H9 (cell line): Measurements from ENCODE around the gene PPP1CC. TPM values are rescaled to one million over a fixed set of nuclear protein-coding genes. Genes with fewer than 3 reads are reported as not detected.

Experiments used
- DNase-seq: peaks from one replicate; pipeline ENCODE4 v3.0.0-alpha.2; 2017
- H2AFZ ChIP-seq: one replicate; pipeline ENCODE4 v1.6.1; 2013; ENCODE audit warnings: mild to moderate bottlenecking, low read length, control low read depth, moderate library complexity
- H2AK5ac ChIP-seq: 2 replicates; pipeline ENCODE4 v1.6.1; 2013; ENCODE audit warnings: low read length, control low read depth, mixed read lengths; ENCODE audit not compliant: insufficient read length
- H2BK120ac ChIP-seq: one replicate; pipeline ENCODE4 v1.6.1; 2013; ENCODE audit warnings: low read depth, mild to moderate bottlenecking, low read length, control low read depth, inconsistent platforms; ENCODE audit not compliant: poor library complexity, severe bottlenecking
- H2BK12ac ChIP-seq: 2 replicates; pipeline ENCODE4 v1.6.1; 2013; ENCODE audit warnings: low read length, control low read depth, mixed read lengths, low read depth; ENCODE audit not compliant: insufficient read length
- H2BK15ac ChIP-seq: 2 replicates; pipeline ENCODE4 v1.6.1; 2013; ENCODE audit warnings: low read depth, low read length, control low read depth
- H2BK20ac ChIP-seq: one replicate; pipeline ENCODE4 v1.6.1; 2013; ENCODE audit warnings: low read depth, mild to moderate bottlenecking, low read length, control low read depth, inconsistent platforms; ENCODE audit not compliant: poor library complexity, severe bottlenecking
- H2BK5ac ChIP-seq: 2 replicates; pipeline ENCODE4 v1.6.1; 2013; ENCODE audit warnings: low read length, control low read depth, mixed read lengths; ENCODE audit not compliant: insufficient read length
- H3K14ac ChIP-seq: 2 replicates; pipeline ENCODE4 v1.6.1; 2013; ENCODE audit warnings: low read length, control low read depth; ENCODE audit not compliant: insufficient read depth
- H3K18ac ChIP-seq: 2 replicates; pipeline ENCODE4 v1.6.1; 2013; ENCODE audit warnings: low read depth, mild to moderate bottlenecking, mixed read lengths, low read length, control low read depth; ENCODE audit not compliant: insufficient read length
- H3K23ac ChIP-seq: 2 replicates; pipeline ENCODE4 v1.6.1; 2013; ENCODE audit warnings: low read length, control low read depth, mixed read lengths, low read depth; ENCODE audit not compliant: insufficient read length
- H3K23me2 ChIP-seq: 2 replicates; pipeline ENCODE4 v1.6.1; 2013; ENCODE audit warnings: low read depth, mild to moderate bottlenecking, mixed read lengths, low read length, control low read depth; ENCODE audit not compliant: insufficient read length, poor library complexity, severe bottlenecking
- H3K27ac ChIP-seq: 2 replicates; pipeline ENCODE4 v1.5.1; 2013; ENCODE audit warnings: low read length, control low read depth, mixed read lengths, low read depth; ENCODE audit not compliant: insufficient read length
- H3K27me3 ChIP-seq: 2 replicates; pipeline ENCODE4 v1.6.1; 2013; ENCODE audit warnings: low read length, control low read depth, inconsistent platforms; ENCODE audit not compliant: insufficient read depth
- H3K4ac ChIP-seq: 2 replicates; pipeline ENCODE4 v1.6.1; 2013; ENCODE audit warnings: low read depth, mild to moderate bottlenecking, control low read depth, inconsistent platforms, low read length, moderate library complexity
- H3K4me1 ChIP-seq: 2 replicates; pipeline ENCODE4 v1.6.1; 2013; ENCODE audit warnings: low read length, control low read depth, inconsistent platforms; ENCODE audit not compliant: insufficient read depth
- H3K4me2 ChIP-seq: 2 replicates; pipeline ENCODE4 v1.6.1; 2013; ENCODE audit warnings: low read length, control low read depth, mixed read lengths; ENCODE audit not compliant: insufficient read length, insufficient read depth
- H3K56ac ChIP-seq: 2 replicates; pipeline ENCODE4 v1.6.1; 2013; ENCODE audit warnings: low read depth, mild to moderate bottlenecking, mixed read lengths, low read length, control low read depth; ENCODE audit not compliant: insufficient read length
- H3K79me1 ChIP-seq: 2 replicates; pipeline ENCODE4 v1.6.1; 2013; ENCODE audit warnings: low read depth, mild to moderate bottlenecking, moderate library complexity, low read length, control low read depth, inconsistent platforms; ENCODE audit not compliant: insufficient read depth, poor library complexity, severe bottlenecking
- H3K79me2 ChIP-seq: 2 replicates; pipeline ENCODE4 v1.6.1; 2013; ENCODE audit warnings: low read length, control low read depth, inconsistent platforms; ENCODE audit not compliant: insufficient read depth
- H3K9ac ChIP-seq: 2 replicates; pipeline ENCODE4 v1.6.1; 2013; ENCODE audit warnings: low read length, control low read depth, mixed read lengths; ENCODE audit not compliant: insufficient read length; ENCODE audit errors: extremely low read depth
- H3K9me3 ChIP-seq: one replicate; pipeline ENCODE4 v1.6.1; 2013; ENCODE audit warnings: low read depth, low read length, inconsistent platforms; ENCODE audit not compliant: control insufficient read depth
- H3T11ph ChIP-seq: one replicate; pipeline ENCODE4 v1.6.1; 2013; ENCODE audit warnings: mild to moderate bottlenecking, low read length, control low read depth, inconsistent platforms
- H4K20me1 ChIP-seq: one replicate; pipeline ENCODE4 v1.6.1; 2013; ENCODE audit not compliant: control insufficient read depth, insufficient read length, insufficient read depth
- H4K5ac ChIP-seq: 2 replicates; pipeline ENCODE4 v1.6.1; 2013; ENCODE audit warnings: low read depth, mild to moderate bottlenecking, mixed read lengths, low read length, control low read depth; ENCODE audit not compliant: insufficient read length
- H4K8ac ChIP-seq: replicated peaks from 2 replicates; pipeline ENCODE4 v1.6.1; 2013; ENCODE audit warnings: low read length, control low read depth, mixed read lengths, low read depth; ENCODE audit not compliant: insufficient read length
- H4K91ac ChIP-seq: 2 replicates; pipeline ENCODE4 v1.6.1; 2013; ENCODE audit warnings: low read depth, mild to moderate bottlenecking, moderate library complexity, mixed read lengths, low read length, control low read depth; ENCODE audit not compliant: insufficient read length
- H3K27ac Mint-ChIP-seq, 3 experiments: 2 replicates in 2 of 3; 3 replicates in 1 of 3; pipeline ENCODE4 v1.8.0; 2020 to 2021; ENCODE audit warnings: mixed read lengths in 3 of 3, mild to moderate bottlenecking in 1 of 3, moderate library complexity in 1 of 3
- H3K27me3 Mint-ChIP-seq: 2 replicates; pipeline ENCODE4 v1.8.0; 2021; ENCODE audit warnings: low read depth, mild to moderate bottlenecking, moderate library complexity, mixed read lengths
- H3K36me3 Mint-ChIP-seq, 3 experiments: 2 replicates in 2 of 3; 3 replicates in 1 of 3; pipeline ENCODE4 v1.8.0; 2020 to 2021; ENCODE audit warnings: low read depth in 3 of 3, mixed read lengths in 3 of 3; ENCODE audit not compliant: insufficient read depth in 1 of 3
- H3K4me1 Mint-ChIP-seq, 2 experiments: 2 replicates each; pipeline ENCODE4 v1.8.0; 2020; ENCODE audit warnings: mixed read lengths in 2 of 2
- H3K4me3 Mint-ChIP-seq, 2 experiments: 2 replicates in 1 of 2; 3 replicates in 1 of 2; pipeline ENCODE4 v1.8.0; 2020 to 2021; ENCODE audit warnings: mild to moderate bottlenecking in 2 of 2, mixed read lengths in 2 of 2, moderate library complexity in 1 of 2
- H3K9me3 Mint-ChIP-seq, 2 experiments: 2 replicates in 1 of 2; 3 replicates in 1 of 2; pipeline ENCODE4 v1.8.0; 2020; ENCODE audit warnings: mild to moderate bottlenecking in 2 of 2, mixed read lengths in 2 of 2, moderate library complexity in 1 of 2
- WGBS: extraction: QIAGEN DNeasy Blood & Tissue Kit; methylation state at CpG from one replicate; pipeline ENCODE4 v1.1.7; 2013; ENCODE audit warnings: missing lambda C conversion rate, low lambda C conversion rate, mixed read lengths; ENCODE audit not compliant: insufficient read length; ENCODE audit errors: extremely low coverage; 5-methylcytosine and 5-hydroxymethylcytosine counted together
- total RNA-seq: library from RNA; stranded (reverse); gene quantifications from 2 replicates; pipeline ENCODE4 v1.2.1, GENCODE V29; 2021
- TF ChIP-seq, protein P1 (sequence below): fragments of 200-600 bp; sonication (generic); conservative IDR thresholded peaks from 3 replicates; pipeline ENCODE4 v1.8.0; 2021; ENCODE audit warnings: antibody characterized with exemption, mild to moderate bottlenecking

The PPP1CC gene
- total RNA-seq, 1 experiment from 2014 or later, result 286 TPM

DNA sequence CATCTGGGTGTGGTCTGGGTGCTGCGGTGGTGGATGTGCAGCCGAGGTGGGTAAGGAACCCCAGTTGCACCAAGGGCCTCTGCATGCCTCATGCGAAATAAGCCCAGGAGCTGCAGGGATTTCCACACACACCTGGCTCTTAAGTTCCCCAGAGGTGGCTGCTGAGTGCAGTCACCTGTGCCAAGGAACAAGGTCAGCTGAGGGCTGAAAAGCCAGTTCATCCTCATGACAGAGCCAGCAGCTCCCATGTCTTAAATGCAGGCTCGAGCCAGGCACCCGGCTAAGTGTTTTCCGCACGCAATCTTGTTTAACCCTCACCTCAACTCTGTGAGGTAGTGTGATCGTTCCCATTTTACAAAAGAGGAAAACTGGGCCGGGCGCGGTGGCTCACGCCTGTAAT lies 63.5 kb downstream of the PPP1CC start:
- Histone ChIP-seq H3K9ac (no peak overlapping the region), H3K4me2 (no peak overlapping the region), H3K14ac (no peak overlapping the region), H4K20me1 (no peaks in the 10 kb centered on the region), H3T11ph (no peak overlapping the region), H2AK5ac (no peak overlapping the region), H3K79me2 (no peaks in the 10 kb centered on the region), H2AFZ (no peak overlapping the region), H4K91ac (no peak overlapping the region), H3K4ac (no peak overlapping the region), H2BK12ac (no peak overlapping the region), H2BK120ac (no peak overlapping the region), H3K27ac (no peak overlapping the region), H3K27me3 (no peaks in the 10 kb centered on the region), H2BK5ac (no peak overlapping the region), H4K8ac (no peak overlapping the region), H3K56ac (no peak overlapping the region), H3K18ac (no peak overlapping the region), H4K5ac (no peak overlapping the region), H3K23me2 (no peaks in the 10 kb centered on the region), H3K79me1 (no peaks in the 10 kb centered on the region), H2BK20ac (no peak overlapping the region), H2BK15ac (no peak overlapping the region), H3K4me1 (no peaks in the 10 kb centered on the region), H3K9me3 (no peaks in the 10 kb centered on the region), H3K23ac (no peak overlapping the region)
- DNase-seq, result no peak
- Mint-ChIP-seq H3K27ac (no peak overlapping the region), H3K4me3 (no peak overlapping the region), H3K27me3 (no peaks in the 10 kb centered on the region), H3K4me1 (peaks cover 4 to 6% of the 10 kb centered on the region in 2 experiments), H3K36me3 (peaks cover 0 to 4% (median 0%) of the 10 kb centered on the region in 3 experiments; a peak in 2 of 7 replicates), H3K9me3 (peaks cover 0 to 3% of the 10 kb centered on the region in 2 experiments; a peak in 2 of 5 replicates)
- TF ChIP-seq, protein P1, sequence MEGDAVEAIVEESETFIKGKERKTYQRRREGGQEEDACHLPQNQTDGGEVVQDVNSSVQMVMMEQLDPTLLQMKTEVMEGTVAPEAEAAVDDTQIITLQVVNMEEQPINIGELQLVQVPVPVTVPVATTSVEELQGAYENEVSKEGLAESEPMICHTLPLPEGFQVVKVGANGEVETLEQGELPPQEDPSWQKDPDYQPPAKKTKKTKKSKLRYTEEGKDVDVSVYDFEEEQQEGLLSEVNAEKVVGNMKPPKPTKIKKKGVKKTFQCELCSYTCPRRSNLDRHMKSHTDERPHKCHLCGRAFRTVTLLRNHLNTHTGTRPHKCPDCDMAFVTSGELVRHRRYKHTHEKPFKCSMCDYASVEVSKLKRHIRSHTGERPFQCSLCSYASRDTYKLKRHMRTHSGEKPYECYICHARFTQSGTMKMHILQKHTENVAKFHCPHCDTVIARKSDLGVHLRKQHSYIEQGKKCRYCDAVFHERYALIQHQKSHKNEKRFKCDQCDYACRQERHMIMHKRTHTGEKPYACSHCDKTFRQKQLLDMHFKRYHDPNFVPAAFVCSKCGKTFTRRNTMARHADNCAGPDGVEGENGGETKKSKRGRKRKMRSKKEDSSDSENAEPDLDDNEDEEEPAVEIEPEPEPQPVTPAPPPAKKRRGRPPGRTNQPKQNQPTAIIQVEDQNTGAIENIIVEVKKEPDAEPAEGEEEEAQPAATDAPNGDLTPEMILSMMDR, result no peak
- WGBS, result no CpG with 5 or more reads among the region's 12 CpGs
